ENCODE data around the gene ITSN1. TPM values are rescaled to one million over a fixed set of nuclear protein-coding genes. Genes with fewer than 3 reads are reported as not detected.

Gene ITSN1
- total and polyA plus RNA-seq, 4 donors = 20.3 to 112 (median 40.2) TPM

- TF ChIP-seq TAF1 (conservative IDR thresholded peaks at IDR 0.05) (no peak), FOXA1 (IDR thresholded peaks at IDR 0.05) (no peak), EGR1 (IDR thresholded peaks at IDR 0.05; ENCODE audit: low read depth in 2 of 2) (no peak)
These were observed 217.2 kb downstream of the ITSN1 start (continued) for GRCh38 chr21:33859373-33860102.

DNA sequence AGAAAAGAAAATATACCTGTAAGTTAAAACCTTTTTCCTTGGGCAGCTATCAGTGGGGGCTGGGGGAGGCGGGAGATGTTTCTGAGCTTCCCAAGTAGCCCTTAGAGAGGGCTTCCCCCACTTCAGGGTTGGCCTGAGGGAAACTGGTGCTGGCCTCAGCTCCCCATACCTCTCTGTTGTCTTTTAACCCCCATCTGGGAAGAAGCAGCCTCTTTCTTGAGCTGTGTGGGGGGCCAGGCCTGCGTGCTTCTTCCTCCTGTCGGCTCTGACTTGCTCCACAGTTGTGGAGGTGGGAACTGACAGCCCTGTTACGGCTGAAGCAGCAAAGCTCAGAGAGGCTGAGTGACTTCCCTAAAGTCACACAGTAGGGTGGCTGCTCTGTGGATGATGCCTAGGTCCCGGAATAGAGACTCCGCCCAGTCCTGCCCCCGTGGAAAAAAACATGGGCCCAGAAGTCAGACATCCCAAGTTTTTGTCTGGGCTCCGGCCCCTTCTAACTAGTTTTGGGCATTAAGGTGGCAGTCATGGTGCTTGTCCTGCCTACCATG, 218.1 kb downstream of the ITSN1 start:
- Histone ChIP-seq H3K27me3 (ENCODE audit: control insufficient read depth in 4 of 4, insufficient read depth in 4 of 4, low read length in 3 of 4) (no peaks in the 10 kb centered on the region), H3K9me3 (ENCODE audit: control insufficient read depth in 4 of 4, low read length in 3 of 4) (no peaks in the 10 kb centered on the region), H3K27ac (ENCODE audit: low read depth in 1 of 2, low read length in 2 of 2) (no peak overlapping the region), H3K4me3 (ENCODE audit: low read depth in 1 of 3, low read length in 3 of 3) (no peak overlapping the region), H3K36me3 (ENCODE audit: control insufficient read depth in 4 of 4, insufficient read depth in 3 of 4, low read depth in 1 of 4, low read length in 3 of 4) (no peaks in the 10 kb centered on the region), H3K9ac (ENCODE audit: low read depth in 1 of 2, low read length in 2 of 2) (no peak overlapping the region), H3K4me1 (ENCODE audit: control insufficient read depth in 4 of 4, insufficient read depth in 4 of 4, low read length in 3 of 4) (no peaks in the 10 kb centered on the region)
- WGBS = 94% methylated on average over 8 of the region's 8 CpGs
- no peak for TF ChIP-seq GABPA (IDR thresholded peaks at IDR 0.05 in 1 of 2, conservative IDR thresholded peaks at IDR 0.05 in 1 of 2)
- TF ChIP-seq HNF4A (conservative IDR thresholded peaks at IDR 0.05) = no peak
- TF ChIP-seq TAF1 (conservative IDR thresholded peaks at IDR 0.05) = no peak
- no peak for TF ChIP-seq FOXA1 (IDR thresholded peaks at IDR 0.05)
- TF ChIP-seq RXRA (IDR thresholded peaks at IDR 0.05) = no peak
- no peak for TF ChIP-seq EGR1 (IDR thresholded peaks at IDR 0.05; ENCODE audit: low read depth in 2 of 2)
- TF ChIP-seq NR2F2 (IDR thresholded peaks at IDR 0.05) = no peak
- no peak for TF ChIP-seq JUND (IDR thresholded peaks at IDR 0.05)
- TF ChIP-seq ATF3 (IDR thresholded peaks at IDR 0.05) = no peak
- TF ChIP-seq, protein P1, sequence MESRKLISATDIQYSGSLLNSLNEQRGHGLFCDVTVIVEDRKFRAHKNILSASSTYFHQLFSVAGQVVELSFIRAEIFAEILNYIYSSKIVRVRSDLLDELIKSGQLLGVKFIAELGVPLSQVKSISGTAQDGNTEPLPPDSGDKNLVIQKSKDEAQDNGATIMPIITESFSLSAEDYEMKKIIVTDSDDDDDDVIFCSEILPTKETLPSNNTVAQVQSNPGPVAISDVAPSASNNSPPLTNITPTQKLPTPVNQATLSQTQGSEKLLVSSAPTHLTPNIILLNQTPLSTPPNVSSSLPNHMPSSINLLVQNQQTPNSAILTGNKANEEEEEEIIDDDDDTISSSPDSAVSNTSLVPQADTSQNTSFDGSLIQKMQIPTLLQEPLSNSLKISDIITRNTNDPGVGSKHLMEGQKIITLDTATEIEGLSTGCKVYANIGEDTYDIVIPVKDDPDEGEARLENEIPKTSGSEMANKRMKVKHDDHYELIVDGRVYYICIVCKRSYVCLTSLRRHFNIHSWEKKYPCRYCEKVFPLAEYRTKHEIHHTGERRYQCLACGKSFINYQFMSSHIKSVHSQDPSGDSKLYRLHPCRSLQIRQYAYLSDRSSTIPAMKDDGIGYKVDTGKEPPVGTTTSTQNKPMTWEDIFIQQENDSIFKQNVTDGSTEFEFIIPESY (IDR thresholded peaks at IDR 0.05) = no peak
- TF ChIP-seq, protein P2, sequence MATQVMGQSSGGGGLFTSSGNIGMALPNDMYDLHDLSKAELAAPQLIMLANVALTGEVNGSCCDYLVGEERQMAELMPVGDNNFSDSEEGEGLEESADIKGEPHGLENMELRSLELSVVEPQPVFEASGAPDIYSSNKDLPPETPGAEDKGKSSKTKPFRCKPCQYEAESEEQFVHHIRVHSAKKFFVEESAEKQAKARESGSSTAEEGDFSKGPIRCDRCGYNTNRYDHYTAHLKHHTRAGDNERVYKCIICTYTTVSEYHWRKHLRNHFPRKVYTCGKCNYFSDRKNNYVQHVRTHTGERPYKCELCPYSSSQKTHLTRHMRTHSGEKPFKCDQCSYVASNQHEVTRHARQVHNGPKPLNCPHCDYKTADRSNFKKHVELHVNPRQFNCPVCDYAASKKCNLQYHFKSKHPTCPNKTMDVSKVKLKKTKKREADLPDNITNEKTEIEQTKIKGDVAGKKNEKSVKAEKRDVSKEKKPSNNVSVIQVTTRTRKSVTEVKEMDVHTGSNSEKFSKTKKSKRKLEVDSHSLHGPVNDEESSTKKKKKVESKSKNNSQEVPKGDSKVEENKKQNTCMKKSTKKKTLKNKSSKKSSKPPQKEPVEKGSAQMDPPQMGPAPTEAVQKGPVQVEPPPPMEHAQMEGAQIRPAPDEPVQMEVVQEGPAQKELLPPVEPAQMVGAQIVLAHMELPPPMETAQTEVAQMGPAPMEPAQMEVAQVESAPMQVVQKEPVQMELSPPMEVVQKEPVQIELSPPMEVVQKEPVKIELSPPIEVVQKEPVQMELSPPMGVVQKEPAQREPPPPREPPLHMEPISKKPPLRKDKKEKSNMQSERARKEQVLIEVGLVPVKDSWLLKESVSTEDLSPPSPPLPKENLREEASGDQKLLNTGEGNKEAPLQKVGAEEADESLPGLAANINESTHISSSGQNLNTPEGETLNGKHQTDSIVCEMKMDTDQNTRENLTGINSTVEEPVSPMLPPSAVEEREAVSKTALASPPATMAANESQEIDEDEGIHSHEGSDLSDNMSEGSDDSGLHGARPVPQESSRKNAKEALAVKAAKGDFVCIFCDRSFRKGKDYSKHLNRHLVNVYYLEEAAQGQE (IDR thresholded peaks at IDR 0.05) = no peak
- no peak for TF ChIP-seq RAD21 (IDR thresholded peaks at IDR 0.05)
- TF ChIP-seq YY1 (IDR thresholded peaks at IDR 0.05) = no peak
- TF ChIP-seq HNF4G (IDR thresholded peaks at IDR 0.05) = no peak
- no peak for TF ChIP-seq CTCF (IDR thresholded peaks at IDR 0.05; ENCODE audit: low read depth, low read length, missing input control)
- TF ChIP-seq SP1 (IDR thresholded peaks at IDR 0.05) = no peak
- no peak for TF ChIP-seq FOXA2 (IDR thresholded peaks at IDR 0.05)
- TF ChIP-seq, protein P3, sequence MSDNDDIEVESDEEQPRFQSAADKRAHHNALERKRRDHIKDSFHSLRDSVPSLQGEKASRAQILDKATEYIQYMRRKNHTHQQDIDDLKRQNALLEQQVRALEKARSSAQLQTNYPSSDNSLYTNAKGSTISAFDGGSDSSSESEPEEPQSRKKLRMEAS (IDR thresholded peaks at IDR 0.05) = no peak
- no peak for DNase-seq (ENCODE audit: low spot score)

All from liver (tissue), 9 donors.